Heart left ventricle (tissue), 13 donors: Measurements from ENCODE around the gene SEMA4A.

ENCODE experiments used
- POLR2A ChIP-seq, 2 donors: fragments of 450-650 bp; IDR thresholded peaks; one replicate each; pipeline ENCODE4 v1.6.1; 2017; ENCODE audit warnings: antibody characterized with exemption in 2 of 2, mild to moderate bottlenecking in 2 of 2, moderate library complexity in 2 of 2
- TF ChIP-seq, protein P1 (sequence below), 12 donors: fragments of 200-600 bp; sonication (generic) in 4 of 12; IDR thresholded peaks; one replicate each; pipeline versions ENCODE4 v1.5.0 to v1.8.0; 2018 to 2022; ENCODE audit warnings: antibody characterized with exemption in 12 of 12, mild to moderate bottlenecking in 5 of 12
- donor health status: ischemic (EF 13 %, LVEDD 7.1; RV severe dilation, severe dysfunction).
- donor health status: DM: no; HTN: yes; CAD: no.
- donor health status: DM: no; HTN: no; CAD: no.
- donor health status: ischemic (EF 25% LVEDD 6.9; RV normal size, moderate dysfunction).
- donor health status: ischemic (EF 25% LVEDD 5.7; RV mildly dilated, moderate dysfunction).
- donor health status: ischemic (EF 35%, LVEDD 5.7; RV mildly dilated, moderate dysfunction).
- donor health status: nonischemic (EF 11% LVEDD 7.7; RV severe dilation, severe dysfunction).
- donor health status: DM: yes; HTN: yes; CAD: no.
- donor health status: PGD.
- donor health status: ischemic (EF 29% LVEDD 5.4; RV normal size, mild dysfunction).
- donor health status: nonischemic (EF 23%, LVEDD 6.1; RV moderate dilation, normal function).

GRCh38 chr1:156172696-156173470 lies 19.5 kb downstream of the SEMA4A start:
- TF ChIP-seq POLR2A (IDR thresholded peaks at IDR 0.05): no peak
- TF ChIP-seq, protein P1, sequence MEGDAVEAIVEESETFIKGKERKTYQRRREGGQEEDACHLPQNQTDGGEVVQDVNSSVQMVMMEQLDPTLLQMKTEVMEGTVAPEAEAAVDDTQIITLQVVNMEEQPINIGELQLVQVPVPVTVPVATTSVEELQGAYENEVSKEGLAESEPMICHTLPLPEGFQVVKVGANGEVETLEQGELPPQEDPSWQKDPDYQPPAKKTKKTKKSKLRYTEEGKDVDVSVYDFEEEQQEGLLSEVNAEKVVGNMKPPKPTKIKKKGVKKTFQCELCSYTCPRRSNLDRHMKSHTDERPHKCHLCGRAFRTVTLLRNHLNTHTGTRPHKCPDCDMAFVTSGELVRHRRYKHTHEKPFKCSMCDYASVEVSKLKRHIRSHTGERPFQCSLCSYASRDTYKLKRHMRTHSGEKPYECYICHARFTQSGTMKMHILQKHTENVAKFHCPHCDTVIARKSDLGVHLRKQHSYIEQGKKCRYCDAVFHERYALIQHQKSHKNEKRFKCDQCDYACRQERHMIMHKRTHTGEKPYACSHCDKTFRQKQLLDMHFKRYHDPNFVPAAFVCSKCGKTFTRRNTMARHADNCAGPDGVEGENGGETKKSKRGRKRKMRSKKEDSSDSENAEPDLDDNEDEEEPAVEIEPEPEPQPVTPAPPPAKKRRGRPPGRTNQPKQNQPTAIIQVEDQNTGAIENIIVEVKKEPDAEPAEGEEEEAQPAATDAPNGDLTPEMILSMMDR (IDR thresholded peaks at IDR 0.05): no peak
